Mesenchymal stem cell (in vitro differentiated cells and primary cell): ENCODE measurements around the gene VAC14.

Experiments
- DNase-seq: peaks from one replicate; pipeline ENCODE4 v3.0.0-alpha.2; 2013
- H2AFZ ChIP-seq: one replicate; pipeline ENCODE4 v1.6.1; 2013; ENCODE audit warnings: low read depth, mild to moderate bottlenecking, control low read depth, inconsistent platforms, low read length, moderate library complexity
- H2AK5ac ChIP-seq: 2 replicates; pipeline ENCODE4 v1.6.1; 2013; ENCODE audit warnings: low read length, moderate library complexity, mild to moderate bottlenecking, inconsistent platforms; ENCODE audit not compliant: severe bottlenecking
- H2BK120ac ChIP-seq: one replicate; pipeline ENCODE4 v1.6.1; 2013; ENCODE audit warnings: low read depth, mild to moderate bottlenecking, inconsistent platforms, low read length, moderate library complexity
- H2BK12ac ChIP-seq, 2 experiments: one replicate each; pipeline ENCODE4 v1.6.1; 2013; ENCODE audit warnings: inconsistent platforms in 2 of 2, low read length in 2 of 2, mild to moderate bottlenecking in 2 of 2, moderate library complexity in 2 of 2, control low read depth in 1 of 2
- H2BK15ac ChIP-seq: one replicate; pipeline ENCODE4 v1.6.1; 2013; ENCODE audit warnings: mild to moderate bottlenecking, low read depth, inconsistent platforms; ENCODE audit not compliant: poor library complexity, severe bottlenecking
- H2BK5ac ChIP-seq: 2 replicates; pipeline ENCODE4 v1.6.1; 2013; ENCODE audit warnings: low read depth, mild to moderate bottlenecking, low read length, control low read depth, inconsistent platforms; ENCODE audit not compliant: poor library complexity, severe bottlenecking
- H3K14ac ChIP-seq, 2 experiments: one replicate each; pipeline ENCODE4 v1.6.1; 2013; ENCODE audit warnings: inconsistent platforms in 2 of 2, low read length in 2 of 2, control low read depth in 1 of 2, mild to moderate bottlenecking in 1 of 2, moderate library complexity in 1 of 2
- H3K18ac ChIP-seq, 2 experiments: one replicate each; pipeline ENCODE4 v1.6.1; 2013; ENCODE audit warnings: inconsistent platforms in 2 of 2, low read length in 2 of 2, control low read depth in 1 of 2, low read depth in 1 of 2, mild to moderate bottlenecking in 1 of 2
- H3K23ac ChIP-seq, 2 experiments: one replicate each; pipeline ENCODE4 v1.6.1; 2013; ENCODE audit warnings: inconsistent platforms in 2 of 2, low read length in 2 of 2, mild to moderate bottlenecking in 2 of 2, moderate library complexity in 2 of 2, control low read depth in 1 of 2
- H3K27ac ChIP-seq: 2 replicates; pipeline ENCODE4 v1.5.1; 2013; ENCODE audit warnings: mild to moderate bottlenecking, moderate library complexity, low read length, control low read depth, inconsistent platforms; ENCODE audit not compliant: poor library complexity, severe bottlenecking
- H3K27me3 ChIP-seq, 2 experiments: 2 replicates each; pipeline versions ENCODE4 v1.6.1 to v1.7.0; 2013; ENCODE audit warnings: low read length in 2 of 2, mild to moderate bottlenecking in 2 of 2, moderate library complexity in 2 of 2, control low read depth in 1 of 2, inconsistent platforms in 1 of 2; ENCODE audit not compliant: control insufficient read depth in 1 of 2, insufficient read depth in 1 of 2
- H3K36me3 ChIP-seq, 2 experiments: 2 replicates each; pipeline versions ENCODE4 v1.6.1 to v1.7.0; 2013; ENCODE audit warnings: low read length in 2 of 2, control low read depth in 1 of 2, inconsistent platforms in 1 of 2, low read depth in 1 of 2, mild to moderate bottlenecking in 1 of 2; ENCODE audit not compliant: insufficient read depth in 2 of 2, control insufficient read depth in 1 of 2
- H3K4ac ChIP-seq, 2 experiments: one replicate each; pipeline ENCODE4 v1.6.1; 2013; ENCODE audit warnings: inconsistent platforms in 2 of 2, low read length in 2 of 2, mild to moderate bottlenecking in 2 of 2, moderate library complexity in 2 of 2, control low read depth in 1 of 2, low read depth in 1 of 2
- H3K4me1 ChIP-seq: 2 replicates; pipeline ENCODE4 v1.6.1; 2013; ENCODE audit warnings: low read depth, low read length, control low read depth; ENCODE audit not compliant: control insufficient read depth, insufficient read depth
- H3K4me2 ChIP-seq: 2 replicates; pipeline ENCODE4 v1.6.1; 2013; ENCODE audit warnings: low read length, mild to moderate bottlenecking, inconsistent platforms; ENCODE audit not compliant: poor library complexity, severe bottlenecking
- H3K4me3 ChIP-seq, 2 experiments: 2 replicates each; pipeline versions ENCODE4 v1.5.1 to v1.7.0; 2013; ENCODE audit warnings: low read length in 2 of 2, mild to moderate bottlenecking in 2 of 2, control low read depth in 1 of 2, low read depth in 1 of 2; ENCODE audit not compliant: insufficient read depth in 1 of 2
- H3K79me1 ChIP-seq: replicated peaks from 2 replicates; pipeline ENCODE4 v1.6.1; 2013; ENCODE audit warnings: mild to moderate bottlenecking, control low read depth, low read length, inconsistent platforms; ENCODE audit not compliant: poor library complexity, severe bottlenecking
- H3K9ac ChIP-seq: 2 replicates; pipeline ENCODE4 v1.7.0; 2013; ENCODE audit warnings: mild to moderate bottlenecking, low read length, moderate library complexity
- H3K9me3 ChIP-seq: 2 replicates; pipeline ENCODE4 v1.7.0; 2013; ENCODE audit warnings: mild to moderate bottlenecking, low read length; ENCODE audit not compliant: control insufficient read depth
- H4K8ac ChIP-seq: one replicate; pipeline ENCODE4 v1.6.1; 2013; ENCODE audit warnings: inconsistent platforms, mild to moderate bottlenecking, low read length, moderate library complexity
- H4K91ac ChIP-seq: one replicate; pipeline ENCODE4 v1.6.1; 2013; ENCODE audit warnings: mild to moderate bottlenecking, low read length, inconsistent platforms
- WGBS: methylation state at CpG from one replicate; pipeline ENCODE4 v1.1.7; 2013; ENCODE audit warnings: mixed read lengths; 5-methylcytosine and 5-hydroxymethylcytosine counted together

Gene VAC14

GRCh38 chr16:70720425-70721201, 80.3 kb downstream of the VAC14 start:
- H3K4ac ChIP-seq: no peak overlapping the region
- H3K79me1 ChIP-seq: peaks cover 6% of the 10 kb centered on the region
- no peaks in the 10 kb centered on the region for H3K9me3 ChIP-seq
- H3K27ac ChIP-seq: no peak overlapping the region
- H3K27me3 ChIP-seq: no peaks in the 10 kb centered on the region
- H2BK120ac ChIP-seq: no peak overlapping the region
- H3K14ac ChIP-seq: no peak overlapping the region
- H3K9ac ChIP-seq: no peak overlapping the region
- no peak overlapping the region for H2AFZ ChIP-seq
- no peak overlapping the region for H3K4me2 ChIP-seq
- no peak overlapping the region for H3K18ac ChIP-seq
- H2AK5ac ChIP-seq: no peak overlapping the region
- H3K23ac ChIP-seq: peak overlapping the region in 1 of 2 experiments; percentile 67
- H3K4me3 ChIP-seq: no peak overlapping the region
- 99% methylated on average over 18 of the region's 18 CpGs for WGBS
- no peak overlapping the region for H4K8ac ChIP-seq
- no peak overlapping the region for H2BK5ac ChIP-seq
- no peak overlapping the region for H4K91ac ChIP-seq
- peaks cover 21 to 50% of the 10 kb centered on the region in 2 experiments for H3K36me3 ChIP-seq
- DNase-seq: no peak
- H2BK15ac ChIP-seq: no peak overlapping the region
- H3K4me1 ChIP-seq: peaks cover 9% of the 10 kb centered on the region
- H2BK12ac ChIP-seq: no peak overlapping the region

- Histone ChIP-seq H2BK15ac (no peak overlapping the region), H4K8ac (no peak overlapping the region), H3K9ac (no peak overlapping the region), H3K4ac (no peak overlapping the region), H3K23ac (no peak overlapping the region), H3K27me3 (no peaks in the 10 kb centered on the region), H2AFZ (no peak overlapping the region), H4K91ac (peak overlapping the region; percentile 58), H3K27ac (no peak overlapping the region), H3K9me3 (no peaks in the 10 kb centered on the region), H2AK5ac (peak overlapping the region; percentile 65), H2BK120ac (no peak overlapping the region), H2BK12ac (peak overlapping the region in 1 of 2 experiments; percentile 7), H3K4me2 (no peak overlapping the region), H3K14ac (no peak overlapping the region), H2BK5ac (no peak overlapping the region), H3K36me3 (peaks cover 26 to 32% of the 10 kb centered on the region in 2 experiments), H3K4me1 (peaks cover 24% of the 10 kb centered on the region), H3K4me3 (no peak overlapping the region), H3K18ac (no peak overlapping the region), H3K79me1 (peaks cover 9% of the 10 kb centered on the region)
- no peak for DNase-seq
- WGBS: over 99% methylated on average over 8 of the region's 9 CpGs
Observed at GRCh38 chr16:70717065-70717464, 83.9 kb downstream of the VAC14 start.

- peak overlapping the region; percentile 59 for H2AK5ac ChIP-seq
- no peak overlapping the region for H3K4me2 ChIP-seq
- no peak overlapping the region for H2BK120ac ChIP-seq
- no peak overlapping the region for H4K8ac ChIP-seq
- H3K36me3 ChIP-seq: peaks cover 22 to 27% of the 10 kb centered on the region in 2 experiments
- H3K4me3 ChIP-seq: no peak overlapping the region
- peak overlapping the region in 1 of 2 experiments; percentile 35 for H3K14ac ChIP-seq
- no peak overlapping the region for H4K91ac ChIP-seq
- no peak overlapping the region for H3K23ac ChIP-seq
- no peak for DNase-seq
- H3K27ac ChIP-seq: peak overlapping the region; percentile 85
- peak overlapping the region in 1 of 2 experiments; percentile 18 for H3K18ac ChIP-seq
- peaks cover 9% of the 10 kb centered on the region for H3K79me1 ChIP-seq
- peak overlapping the region; percentile 71 for H2BK15ac ChIP-seq
- H3K9ac ChIP-seq: peak overlapping the region; percentile 63
- no peak overlapping the region for H2BK5ac ChIP-seq
- H3K27me3 ChIP-seq: no peaks in the 10 kb centered on the region
- peak overlapping the region in 1 of 2 experiments; percentile 5 for H3K4ac ChIP-seq
- H3K4me1 ChIP-seq: peaks cover 24% of the 10 kb centered on the region
- 92% methylated on average over 6 of the region's 6 CpGs for WGBS
- no peak overlapping the region for H2AFZ ChIP-seq
- H2BK12ac ChIP-seq: peak overlapping the region in 1 of 2 experiments; percentile 38
- H3K9me3 ChIP-seq: no peaks in the 10 kb centered on the region
Observed at GRCh38 chr16:70715860-70716357, 85.0 kb downstream of the VAC14 start.
